SIG-M5 (cell line): ENCODE results near the gene TMPRSS13.

Experiments
- DNase-seq: peaks from one replicate; lab custom pipeline; 2025; lab: John Stamatoyannopoulos, UW

Gene TMPRSS13

GRCh38 chr11:117888139-117888566 lies 41.0 kb downstream of the TMPRSS13 start:
- no peak for DNase-seq

- no peak for DNase-seq
Measured at GRCh38 chr11:117887431-117888138, 41.6 kb downstream of the TMPRSS13 start.

GRCh38 chr11:117885777-117886176 lies 43.4 kb downstream of the TMPRSS13 start:
- DNase-seq: no peak

GRCh38 chr11:117884994-117885393 lies 44.2 kb downstream of the TMPRSS13 start:
- DNase-seq: no peak

GRCh38 chr11:117883063-117883462 lies 46.1 kb downstream of the TMPRSS13 start:
- DNase-seq: no peak

- DNase-seq: no peak
Measured at GRCh38 chr11:117882311-117882905, 46.8 kb downstream of the TMPRSS13 start.

GRCh38 chr11:117881217-117881616 lies 48.0 kb downstream of the TMPRSS13 start:
- DNase-seq: no peak

- DNase-seq: no peak
Measured at GRCh38 chr11:117879516-117880480, 49.4 kb downstream of the TMPRSS13 start.

GRCh38 chr11:117878939-117879475 lies 50.2 kb downstream of the TMPRSS13 start:
- DNase-seq: no peak

GRCh38 chr11:117878314-117878938 lies 50.8 kb downstream of the TMPRSS13 start:
- DNase-seq: no peak

GRCh38 chr11:117877120-117877784 lies 52.0 kb downstream of the TMPRSS13 start:
- no peak for DNase-seq

GRCh38 chr11:117876341-117877119 lies 52.7 kb downstream of the TMPRSS13 start, which contains the start of gene FXYD6:
Gene FXYD6 (minus strand): TSS chr11:117876658. CDS start chr11:117842776, 33,882 bp downstream.
- DNase-seq: no peak

- DNase-seq: no peak
Measured at GRCh38 chr11:117876059-117876340, 53.2 kb downstream of the TMPRSS13 start.

- no peak for DNase-seq
Measured at GRCh38 chr11:117875382-117876058, 53.7 kb downstream of the TMPRSS13 start.

GRCh38 chr11:117874910-117875381 lies 54.3 kb downstream of the TMPRSS13 start:
- no peak for DNase-seq

- DNase-seq: no peak
Measured at GRCh38 chr11:117874253-117874909, 54.8 kb downstream of the TMPRSS13 start.

- DNase-seq: no peak
Measured at GRCh38 chr11:117873828-117874125, 55.4 kb downstream of the TMPRSS13 start.

GRCh38 chr11:117872975-117873827 lies 56.0 kb downstream of the TMPRSS13 start:
- DNase-seq: no peak
